GM18867 (cell line): ENCODE measurements around the gene USP34.
"Not testable (repeated sequence)": the region's sequence is repeated elsewhere in the genome, so short reads cannot be mapped to it uniquely, and the experiment has no call there.

ENCODE experiments used
- ATAC-seq: cut with Tn5 transposase; IDR thresholded peaks from one replicate; pipeline ENCODE4 v1.9.1; 2021; ENCODE audit warnings: mild to moderate bottlenecking, moderate library complexity; ENCODE audit not compliant: unreplicated experiment

The USP34 gene

DNA sequence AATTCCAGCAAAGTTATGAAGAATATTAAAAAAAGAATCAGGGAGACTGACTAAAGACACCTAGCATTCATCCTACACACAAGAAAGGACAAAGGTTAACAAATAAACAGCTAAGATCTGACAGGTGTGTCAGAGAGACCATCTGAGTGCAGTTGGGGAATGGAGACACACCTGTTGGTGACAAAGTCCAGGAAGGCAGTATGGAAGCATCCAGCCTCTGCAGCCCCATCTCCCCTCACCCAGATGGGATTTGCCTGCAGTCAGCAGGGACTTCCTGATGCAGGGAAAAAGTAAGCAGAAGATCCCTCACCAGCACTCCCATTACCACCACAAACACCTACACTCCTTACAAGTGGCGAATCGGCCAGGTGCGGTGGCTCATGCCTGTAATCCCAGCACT lies 37.9 kb downstream of the USP34 start:
- ATAC-seq: no peak

DNA sequence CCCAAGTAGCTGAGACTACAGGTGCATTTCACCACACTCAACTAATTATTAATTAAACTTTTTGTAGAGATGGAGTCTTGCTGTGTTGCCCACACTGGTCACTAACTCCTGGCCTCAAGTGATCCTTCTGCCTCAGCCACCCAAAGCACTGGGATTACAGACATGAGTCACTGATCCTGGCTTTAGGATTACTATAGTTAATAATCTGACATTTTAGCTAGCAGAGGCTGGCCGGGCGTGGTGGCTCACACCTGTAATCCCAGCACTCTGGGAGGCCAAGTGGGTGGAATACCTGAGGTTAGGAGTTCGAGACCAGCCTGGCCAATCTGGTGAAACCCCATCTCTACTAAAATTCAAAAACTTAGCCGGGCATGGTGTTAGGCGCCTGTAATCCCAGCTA lies 39.5 kb downstream of the USP34 start:
- no peak for ATAC-seq

DNA sequence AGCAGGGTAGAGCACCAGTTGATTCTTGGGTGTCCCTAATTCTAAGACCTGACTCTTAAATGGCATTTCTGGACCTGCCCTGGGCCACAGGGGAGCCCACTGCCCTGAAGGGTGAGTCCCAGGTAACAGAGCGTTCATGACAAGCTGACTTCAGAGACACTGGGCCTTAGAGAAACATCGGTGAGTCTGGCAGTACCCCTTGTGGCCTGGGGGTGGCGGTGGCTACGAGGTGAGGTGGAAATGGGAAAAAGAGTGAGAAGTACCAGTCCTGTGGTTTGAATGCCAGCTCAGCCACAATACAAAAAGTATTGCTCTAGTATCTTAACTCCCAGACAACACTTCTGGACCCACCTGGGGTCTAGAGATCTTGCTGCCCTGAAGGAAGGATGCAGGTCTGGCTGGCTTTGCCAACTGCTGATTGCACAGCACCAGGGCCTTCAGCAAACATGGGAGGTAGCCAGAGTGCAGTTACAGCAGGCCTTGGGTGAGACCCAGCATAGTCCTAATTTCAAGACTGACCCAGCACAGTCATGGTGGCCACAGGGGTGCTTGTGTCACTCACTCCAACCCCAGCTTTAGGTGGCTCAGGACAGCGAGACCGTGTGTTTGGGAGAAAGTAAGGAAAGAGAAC lies 44.5 kb downstream of the USP34 start:
- ATAC-seq: peak; percentile 81

DNA sequence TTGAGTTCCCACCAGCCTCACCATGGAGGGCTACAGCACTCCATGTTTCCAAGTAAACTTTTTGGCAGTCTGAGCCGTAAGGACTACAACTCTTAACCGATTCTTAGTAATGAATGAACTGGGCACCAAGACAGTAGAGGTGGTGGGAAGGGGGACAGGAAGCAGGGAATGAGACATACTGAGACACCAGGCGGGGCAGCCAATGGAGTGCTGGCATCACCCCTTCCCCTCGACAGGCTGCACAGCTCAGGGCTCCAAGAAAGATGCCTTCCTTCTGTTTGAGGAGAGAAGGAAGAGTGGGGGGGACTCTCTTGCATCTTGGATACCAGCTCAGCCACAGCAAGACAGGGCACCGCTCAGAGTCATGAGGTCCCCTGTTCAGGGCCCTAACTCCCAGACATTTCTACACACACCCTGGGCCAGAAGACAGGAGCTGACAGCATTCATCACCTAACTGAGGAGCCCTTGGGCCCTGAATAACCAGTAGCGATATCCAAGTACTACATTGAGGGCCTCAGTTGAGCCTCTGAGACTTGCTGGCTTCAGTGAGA lies 45.2 kb downstream of the USP34 start:
- ATAC-seq: peak; percentile 2

DNA sequence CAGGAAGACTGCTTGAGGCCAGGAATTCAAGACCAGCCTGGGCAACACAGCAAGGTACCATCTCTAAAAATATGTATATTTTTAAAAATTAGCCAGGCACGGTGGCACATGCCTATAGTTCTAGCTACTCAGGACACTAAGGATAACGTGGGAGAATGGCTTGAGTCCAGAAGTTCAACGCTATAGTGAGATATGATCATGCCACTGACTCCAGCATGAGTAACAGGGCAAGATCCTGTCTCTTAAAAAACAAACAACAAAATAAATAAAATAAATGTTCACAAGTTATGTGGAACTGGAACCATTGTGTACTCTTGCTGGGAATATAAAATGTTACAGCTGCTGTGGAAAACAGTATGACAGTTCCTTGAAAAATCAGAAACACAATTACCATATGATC lies 47.2 kb downstream of the USP34 start:
- ATAC-seq: no peak

DNA sequence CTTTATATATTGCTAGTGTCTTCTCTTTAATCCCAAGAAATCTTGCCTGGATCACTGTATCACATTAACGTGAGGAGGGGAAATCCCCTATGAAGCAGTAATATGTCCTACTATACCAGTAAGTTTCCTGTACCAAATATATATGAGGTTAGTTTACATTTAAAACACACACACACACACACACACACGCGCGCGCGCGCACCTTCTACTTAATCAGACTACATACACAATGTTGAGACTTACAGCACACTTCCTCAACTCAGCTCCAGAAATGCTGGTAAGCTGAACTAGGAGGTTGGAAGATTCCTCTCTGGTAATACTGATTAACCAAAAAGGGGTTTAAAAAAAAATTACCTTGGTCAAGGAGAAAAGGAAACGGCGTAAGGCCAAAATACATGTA lies 49.3 kb downstream of the USP34 start:
- ATAC-seq: no peak

DNA sequence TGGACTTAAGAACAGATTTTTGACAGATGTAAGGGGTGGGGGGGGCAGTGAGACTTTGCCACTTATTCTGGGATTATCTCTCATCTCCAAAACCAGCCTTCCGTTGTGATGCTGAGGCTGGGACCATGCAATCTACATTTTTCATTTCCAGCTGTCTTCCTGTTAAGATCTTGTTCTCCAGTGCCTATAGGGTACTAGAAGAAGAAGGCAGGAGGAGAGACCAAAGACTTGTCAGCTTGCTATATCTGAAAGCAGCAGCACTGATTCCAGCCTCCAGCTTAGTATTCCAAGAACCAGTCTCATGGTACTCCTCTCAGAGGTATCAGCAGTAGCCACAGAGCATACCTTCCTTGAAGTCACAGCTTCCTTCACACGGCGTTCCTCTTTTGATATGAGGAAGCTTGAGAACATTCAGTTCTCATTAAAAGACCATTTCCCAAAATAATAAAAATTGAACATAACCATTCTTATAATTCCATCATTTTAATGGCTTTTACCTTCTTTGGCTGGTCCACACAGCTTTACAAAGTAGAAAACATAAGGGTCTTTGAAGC lies 49.8 kb downstream of the USP34 start:
- no peak for ATAC-seq

DNA sequence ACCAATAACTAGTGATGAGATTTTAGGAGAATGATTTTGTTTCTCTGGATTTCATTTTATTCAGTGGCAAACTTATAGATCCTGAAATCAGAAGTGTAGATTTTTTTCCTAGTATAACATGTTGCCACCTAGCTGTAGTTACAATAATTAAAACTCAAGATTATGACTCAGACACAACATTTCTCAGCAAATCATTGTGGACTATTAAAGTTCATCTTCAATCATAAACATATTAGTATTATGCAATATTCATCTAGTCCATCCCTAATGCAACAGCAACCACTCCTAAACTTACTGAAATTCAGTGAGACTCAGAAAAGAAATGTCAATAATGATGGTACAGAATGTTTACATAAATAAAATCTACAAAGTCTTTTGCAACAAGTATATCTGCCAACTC lies 51.3 kb downstream of the USP34 start:
- no peak for ATAC-seq

DNA sequence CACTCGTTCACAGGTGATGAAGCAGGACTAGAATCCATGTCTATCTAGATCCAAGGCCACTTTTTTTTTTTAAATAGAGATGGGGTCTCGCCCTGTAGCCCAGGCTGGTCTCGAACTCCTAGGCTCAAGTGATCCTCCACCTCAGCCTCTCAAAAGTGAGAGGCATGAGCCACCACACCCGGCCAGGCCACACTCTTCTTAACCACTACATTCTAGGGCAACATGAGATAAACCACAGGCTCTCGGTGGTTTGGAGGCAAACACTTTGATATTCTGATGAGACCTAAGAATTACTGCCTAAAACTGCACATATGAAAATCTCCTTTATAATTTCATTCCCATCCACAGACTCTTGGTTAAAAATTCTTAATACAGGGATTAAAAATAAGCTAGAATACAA lies 51.8 kb downstream of the USP34 start:
- no peak for ATAC-seq

DNA sequence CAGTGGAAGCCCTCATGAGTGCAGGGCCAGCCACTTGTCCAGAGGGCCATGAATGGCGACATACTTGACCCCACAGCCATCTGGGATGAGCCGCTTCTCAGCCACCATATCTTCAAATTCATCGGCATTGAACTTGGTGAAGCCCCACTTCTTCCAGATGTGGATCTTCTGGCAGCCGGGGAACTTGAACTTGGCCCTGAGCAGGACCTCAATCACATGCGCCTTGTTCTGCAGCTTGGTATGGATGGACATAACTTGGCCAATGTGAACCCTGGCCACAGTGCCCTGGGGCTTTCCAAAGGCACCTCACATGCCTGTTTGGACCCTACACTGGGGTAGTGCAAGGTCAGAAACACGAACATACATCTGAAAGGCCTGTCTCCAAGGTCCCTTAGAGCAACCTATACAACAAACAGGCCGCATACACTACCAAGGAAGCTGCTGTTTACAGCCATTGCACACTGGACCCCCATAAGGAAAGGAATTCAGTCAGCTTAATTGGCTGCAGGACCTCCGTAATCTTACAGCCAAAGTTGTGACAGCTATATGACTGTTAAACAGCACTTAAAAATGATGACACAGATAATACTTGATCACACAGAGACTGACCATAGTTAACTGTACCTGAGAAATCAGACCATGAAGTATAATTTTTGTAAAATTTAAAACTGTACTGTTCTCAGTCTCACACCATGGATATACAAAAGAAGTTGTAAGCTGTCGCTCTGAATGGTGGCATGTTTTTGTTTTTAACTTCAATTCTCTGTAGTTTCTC lies 53.8 kb downstream of the USP34 start:
- no peak for ATAC-seq

DNA sequence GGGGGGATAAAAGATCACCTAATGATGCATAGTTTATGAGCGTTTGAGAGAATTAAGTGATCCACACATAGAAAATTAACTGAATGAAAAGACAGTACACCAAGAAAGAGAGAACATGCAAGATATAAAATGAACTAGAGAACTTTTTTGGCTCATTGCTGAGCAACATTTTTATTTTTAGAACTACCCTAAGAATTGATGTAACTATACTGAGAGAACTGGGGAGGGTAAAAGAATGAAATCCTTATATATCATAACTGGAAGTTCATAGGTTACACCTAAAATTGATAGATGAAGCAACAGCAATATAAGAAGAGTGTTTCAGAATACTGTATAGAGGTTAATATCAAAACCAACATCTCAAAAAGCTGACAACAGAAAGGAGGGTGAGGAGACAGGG lies 55.6 kb downstream of the USP34 start:
- ATAC-seq: no peak

DNA sequence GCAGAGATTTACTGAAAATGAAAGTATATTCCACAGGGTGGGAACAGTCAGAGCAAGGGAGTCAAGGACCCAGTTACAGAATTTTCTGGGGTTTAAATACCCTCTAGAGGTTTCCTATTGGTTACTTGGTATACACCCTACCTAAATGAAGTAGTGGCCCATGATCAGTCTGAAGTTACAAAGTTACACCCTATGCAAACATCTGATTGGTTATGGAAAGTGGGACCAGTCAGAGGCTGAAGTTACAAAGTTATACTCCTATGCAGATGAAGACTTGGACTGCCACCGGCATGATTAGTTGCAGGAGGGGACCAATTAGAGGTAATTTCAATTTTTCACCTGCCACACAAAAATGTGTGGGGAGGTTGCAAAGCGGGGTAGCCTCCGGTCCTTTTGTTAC lies 56.2 kb downstream of the USP34 start:
- ATAC-seq: no peak

DNA sequence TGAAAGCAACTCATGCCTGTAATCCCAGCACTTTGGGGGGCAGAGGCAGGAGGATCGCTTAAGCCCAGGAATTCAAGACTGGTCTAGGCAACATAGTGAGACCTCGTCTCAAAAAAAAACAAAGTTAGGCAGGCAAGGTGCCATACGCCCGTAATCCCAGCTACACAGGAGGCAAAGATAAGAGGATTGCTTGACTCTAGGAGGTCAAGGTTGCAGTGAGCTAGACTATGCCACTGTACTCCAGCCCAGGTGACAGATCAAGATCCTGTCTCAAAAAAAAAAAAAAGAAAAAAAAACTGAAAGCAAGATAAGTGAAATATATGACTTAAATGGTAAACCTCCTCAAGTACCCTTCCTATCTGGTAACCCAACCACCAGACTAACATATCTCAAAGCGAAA lies 59.8 kb downstream of the USP34 start:
- ATAC-seq: no peak

DNA sequence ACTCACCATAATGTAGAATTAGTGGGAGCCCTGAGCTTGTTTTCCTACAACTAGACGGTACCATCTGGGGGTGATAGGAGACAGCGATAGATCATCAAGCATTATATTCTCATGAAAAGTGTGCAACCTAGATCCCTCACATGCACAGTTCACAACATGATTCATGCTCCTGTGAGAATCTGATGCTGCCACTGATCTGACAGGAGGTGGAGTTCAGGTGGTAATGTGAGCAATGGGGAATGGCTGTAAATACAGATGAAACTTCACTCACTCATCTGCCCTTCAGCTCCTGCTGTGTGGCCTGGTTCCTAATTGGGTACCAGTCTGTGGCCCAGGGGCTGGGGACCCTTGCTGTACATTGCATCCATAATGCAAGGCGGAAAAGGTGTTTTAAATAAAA lies 60.7 kb downstream of the USP34 start:
- no peak for ATAC-seq

DNA sequence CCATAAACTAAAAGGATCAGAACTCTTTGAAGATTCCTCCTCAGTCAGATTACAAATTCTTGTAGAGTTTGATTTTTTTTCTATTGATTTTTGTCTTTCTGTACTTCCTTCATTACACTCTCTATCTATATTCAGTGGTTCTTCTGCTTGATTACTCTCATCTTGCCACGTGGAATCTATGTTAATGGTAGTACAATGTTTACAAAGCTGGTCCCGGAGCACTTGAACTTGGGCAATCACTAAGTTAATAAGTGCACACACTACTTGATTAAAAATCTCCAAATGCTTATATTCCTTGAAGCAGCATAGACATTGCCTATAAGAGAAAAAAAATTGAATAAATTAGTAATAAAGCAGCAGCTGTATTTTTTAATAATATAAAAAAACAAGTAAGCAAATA lies 65.1 kb downstream of the USP34 start:
- no peak for ATAC-seq

DNA sequence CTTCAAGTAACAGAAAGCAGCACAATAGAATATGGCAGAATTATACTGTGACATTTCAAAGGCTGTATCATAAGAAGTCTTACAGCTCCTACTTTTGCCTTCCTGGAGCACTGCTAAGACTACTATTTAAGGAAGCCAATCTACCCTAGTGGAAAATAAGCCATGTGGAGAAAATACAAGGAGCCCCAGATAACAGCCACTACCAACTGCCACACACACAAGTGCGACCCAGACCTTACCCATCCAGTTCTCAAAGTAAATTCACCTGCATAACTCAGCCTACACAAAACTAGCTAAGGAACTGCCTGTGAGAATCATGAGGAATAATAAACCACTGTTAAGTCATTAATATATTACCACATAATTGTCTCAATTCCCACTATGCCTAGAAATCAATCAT lies 66.4 kb downstream of the USP34 start:
- ATAC-seq: no peak

DNA sequence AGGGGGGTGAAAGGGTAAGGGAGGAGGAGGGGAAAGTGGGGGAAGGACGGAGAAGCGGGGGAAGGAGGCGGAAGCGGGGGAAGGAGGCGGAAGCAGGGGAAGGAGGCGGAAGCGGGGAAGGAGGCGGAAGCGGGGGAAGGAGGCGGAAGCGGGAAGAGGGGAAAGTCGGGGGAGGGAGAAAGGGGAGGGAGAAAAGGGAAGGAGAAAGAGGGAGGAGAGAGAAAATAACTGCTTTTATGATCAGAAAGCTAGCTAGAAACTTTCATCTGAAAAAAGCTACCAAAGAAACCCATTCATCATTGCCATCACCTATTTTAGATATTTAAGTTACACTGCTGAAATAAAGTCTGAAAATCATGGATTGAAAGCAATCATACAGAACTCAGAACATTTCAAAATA lies 72.5 kb downstream of the USP34 start:
- ATAC-seq: no peak

DNA sequence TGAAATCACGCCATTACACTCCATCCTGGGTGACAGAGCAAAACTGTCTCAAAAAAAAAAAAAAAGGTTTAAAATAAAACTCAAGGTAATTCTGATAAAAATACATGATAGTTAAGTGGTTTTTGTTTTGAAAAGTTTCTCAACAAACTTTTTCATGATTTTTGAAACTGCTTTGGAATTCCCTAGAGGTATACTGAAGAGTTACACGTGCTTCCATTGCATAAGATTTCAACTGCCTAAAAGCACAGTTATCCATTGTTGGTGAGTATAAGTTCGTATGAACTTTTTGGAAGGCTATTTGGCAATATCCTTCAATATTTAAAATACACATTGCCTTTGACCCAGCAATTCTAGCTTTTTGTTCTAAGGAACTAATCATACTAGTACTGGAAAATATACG lies 74.9 kb downstream of the USP34 start:
- no peak for ATAC-seq

DNA sequence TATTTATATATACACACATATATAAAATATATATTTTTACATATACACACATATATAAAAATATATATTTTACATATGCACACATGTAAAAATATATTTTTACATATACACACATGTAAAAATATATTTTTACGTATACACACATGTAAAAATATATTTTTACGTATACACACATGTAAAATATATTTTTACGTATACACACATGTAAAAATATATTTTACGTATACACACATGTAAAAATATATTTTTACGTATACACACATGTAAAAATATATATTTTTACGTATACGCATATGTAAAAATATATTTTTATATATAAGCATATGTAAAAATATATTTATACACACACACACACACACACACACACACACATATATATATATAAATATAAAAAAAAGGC lies 83.3 kb downstream of the USP34 start:
- not testable (repeated sequence) for ATAC-seq

DNA sequence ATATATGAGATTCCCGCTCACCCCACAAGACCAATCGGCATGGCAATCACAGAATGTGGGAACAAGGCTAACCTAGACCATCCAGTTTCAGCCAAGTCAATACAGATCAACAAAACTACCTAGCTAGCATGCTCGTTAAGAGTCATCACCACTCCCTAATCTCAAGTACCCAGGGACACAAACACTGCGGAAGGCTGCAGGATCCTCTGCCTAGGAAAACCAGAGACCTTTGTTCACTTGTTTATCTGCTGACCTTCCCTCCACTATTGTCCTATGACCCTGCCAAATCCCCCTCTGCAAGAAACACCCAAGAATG lies 90.0 kb downstream of the USP34 start:
- ATAC-seq: not testable (repeated sequence)

DNA sequence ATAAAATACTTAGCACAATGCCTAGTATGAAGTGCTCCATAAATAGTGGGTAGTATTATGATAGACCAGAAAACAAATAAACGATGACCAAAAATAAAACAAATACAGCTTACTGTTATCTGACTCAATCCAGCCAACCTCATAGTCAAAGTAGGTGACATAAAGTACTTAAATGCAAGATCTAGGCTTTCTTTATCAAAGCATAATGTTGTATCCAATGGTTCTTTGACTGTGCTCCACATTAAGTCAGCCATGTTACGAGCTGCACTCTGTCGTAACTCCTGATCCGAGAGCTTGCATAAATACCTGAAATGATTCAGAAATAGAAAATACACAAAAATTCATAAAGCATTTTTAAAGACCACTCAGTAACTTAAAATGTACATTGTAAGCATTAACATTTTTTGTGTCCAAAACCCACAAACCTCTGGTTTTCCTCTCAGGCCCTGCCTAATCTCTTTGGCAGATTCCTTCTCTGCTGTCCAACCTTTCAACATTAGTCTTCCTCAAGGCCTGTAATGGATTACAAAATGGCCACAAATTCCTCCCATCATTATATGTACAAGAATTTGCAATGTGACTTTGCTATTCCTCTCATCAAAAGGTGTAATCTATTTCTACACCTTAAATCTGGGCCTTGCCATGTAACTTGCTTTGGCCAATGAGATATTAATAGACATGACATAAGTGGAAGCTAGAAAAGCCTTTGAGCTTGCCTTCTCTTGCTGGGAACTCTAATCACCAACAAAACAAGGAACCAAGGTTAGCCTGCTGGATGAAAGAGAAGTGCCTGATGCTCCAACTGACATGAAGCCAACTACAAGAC lies 90.6 kb downstream of the USP34 start:
- ATAC-seq: no peak

DNA sequence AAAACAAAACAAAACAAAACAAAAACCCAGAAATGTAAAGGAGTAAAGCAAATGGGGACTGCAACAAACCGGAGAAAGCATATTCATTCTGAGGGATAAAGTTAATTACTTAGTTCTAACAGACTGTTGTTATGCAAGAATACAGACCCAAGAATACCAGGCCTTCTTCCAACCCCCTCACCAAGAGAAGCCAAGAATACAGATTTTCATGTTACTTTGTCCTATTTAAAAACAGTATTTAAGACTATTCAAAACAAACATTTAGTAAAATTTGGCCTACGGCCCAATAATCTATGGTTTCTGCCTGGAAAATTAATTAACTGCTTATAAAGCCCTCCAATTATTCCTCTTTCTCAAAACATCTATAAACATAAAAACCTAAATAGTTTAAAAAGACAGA lies 91.4 kb downstream of the USP34 start:
- no peak for ATAC-seq
